GM18951 (cell line): ENCODE results near the gene RPS21.

ENCODE experiments used
- POLR2A ChIP-seq: IDR thresholded peaks from 4 replicates; pipeline ENCODE4 v1.6.1; 2011; ENCODE audit warnings: mild to moderate bottlenecking; ENCODE audit not compliant: insufficient read length, insufficient read depth; ENCODE audit errors: extremely low read depth
- in situ Hi-C: fragments of 300-500 bp; cut with MboI; formaldehyde crosslinking; loops from one replicate; pipeline ENCODE4 v1.12.0; 2022; ENCODE audit warnings: low sequenced_read_pairs, mixed read lengths, inconsistent platforms; ENCODE audit not compliant: unreplicated experiment

Gene RPS21

GRCh38 chr20:62413025-62413570 lies 26.2 kb downstream of the RPS21 start:
- TF ChIP-seq POLR2A: no peak
- in situ Hi-C loops: no loop called here

GRCh38 chr20:62413896-62414481 lies 27.1 kb downstream of the RPS21 start:
- in situ Hi-C loops: no loop called here
- TF ChIP-seq POLR2A: no peak

GRCh38 chr20:62415354-62416111 lies 28.6 kb downstream of the RPS21 start:
- TF ChIP-seq POLR2A: no peak
- in situ Hi-C loops: no loop called here

GRCh38 chr20:62416651-62417637 lies 30.0 kb downstream of the RPS21 start:
- no peak for TF ChIP-seq POLR2A
- in situ Hi-C loops: no loop called here

GRCh38 chr20:62417981-62418708 lies 31.2 kb downstream of the RPS21 start:
- TF ChIP-seq POLR2A: no peak
- in situ Hi-C loops: no loop called here

GRCh38 chr20:62418709-62419487 lies 32.0 kb downstream of the RPS21 start:
- no peak for TF ChIP-seq POLR2A
- in situ Hi-C loops: no loop called here

- in situ Hi-C loops: no loop called here
- no peak for TF ChIP-seq POLR2A
These were observed 32.9 kb downstream of the RPS21 start for GRCh38 chr20:62419759-62420158.

GRCh38 chr20:62420846-62421715 lies 34.2 kb downstream of the RPS21 start:
- in situ Hi-C loops: no loop called here
- no peak for TF ChIP-seq POLR2A

GRCh38 chr20:62421716-62421990 lies 34.8 kb downstream of the RPS21 start:
- in situ Hi-C loops: no loop called here
- no peak for TF ChIP-seq POLR2A

GRCh38 chr20:62422636-62423325 lies 35.9 kb downstream of the RPS21 start:
- no peak for TF ChIP-seq POLR2A
- in situ Hi-C loops: no loop called here

GRCh38 chr20:62423326-62423706 lies 36.4 kb downstream of the RPS21 start:
- in situ Hi-C loops: no loop called here
- TF ChIP-seq POLR2A: no peak
